H1 (cell line): ENCODE measurements around the gene RBBP6.

Experiments used
- RNF2 ChIP-seq: fragments of 200-900, 300-1000 bp; sonication (generic); IDR thresholded peaks from 2 replicates; pipeline ENCODE4 v1.7.1; 2016; ENCODE audit warnings: borderline replicate concordance, low read depth, mild to moderate bottlenecking, antibody characterized with exemption, low read length; ENCODE audit not compliant: poor library complexity, severe bottlenecking; ENCODE audit errors: missing control alignments
- TF ChIP-seq, protein P1 (sequence below), 3 experiments: IDR thresholded peaks; 1 replicate in 2 of 3; 2 replicates in 1 of 3; pipeline versions ENCODE4 v1.5.1 to v1.6.1; 2011; ENCODE audit warnings: low read length in 3 of 3, mild to moderate bottlenecking in 3 of 3, inconsistent platforms in 2 of 3, low read depth in 1 of 3, moderate library complexity in 1 of 3; ENCODE audit not compliant: insufficient read depth in 1 of 3; ENCODE audit errors: control extremely low read depth in 1 of 3

DNA sequence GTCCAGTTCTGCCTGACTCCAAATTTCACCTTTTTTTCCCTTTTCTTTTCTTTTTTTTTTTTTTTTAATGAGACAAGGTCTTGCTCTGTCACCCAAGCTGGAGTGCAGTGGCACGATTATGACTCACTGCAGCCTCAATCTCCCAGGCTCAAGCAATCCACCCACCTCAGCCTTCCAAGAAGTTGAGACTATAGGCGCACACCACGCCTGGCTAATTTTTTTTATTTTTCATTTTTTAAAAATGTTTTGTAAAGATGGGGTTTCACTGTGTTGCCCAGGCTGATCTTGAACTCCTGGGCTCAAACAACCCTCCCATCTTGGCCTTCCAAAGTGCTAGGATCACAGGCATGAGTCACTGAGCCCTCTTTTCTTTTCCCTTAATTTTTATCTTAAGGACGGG, 33.4 kb upstream of the RBBP6 start:
- TF ChIP-seq, protein P1, sequence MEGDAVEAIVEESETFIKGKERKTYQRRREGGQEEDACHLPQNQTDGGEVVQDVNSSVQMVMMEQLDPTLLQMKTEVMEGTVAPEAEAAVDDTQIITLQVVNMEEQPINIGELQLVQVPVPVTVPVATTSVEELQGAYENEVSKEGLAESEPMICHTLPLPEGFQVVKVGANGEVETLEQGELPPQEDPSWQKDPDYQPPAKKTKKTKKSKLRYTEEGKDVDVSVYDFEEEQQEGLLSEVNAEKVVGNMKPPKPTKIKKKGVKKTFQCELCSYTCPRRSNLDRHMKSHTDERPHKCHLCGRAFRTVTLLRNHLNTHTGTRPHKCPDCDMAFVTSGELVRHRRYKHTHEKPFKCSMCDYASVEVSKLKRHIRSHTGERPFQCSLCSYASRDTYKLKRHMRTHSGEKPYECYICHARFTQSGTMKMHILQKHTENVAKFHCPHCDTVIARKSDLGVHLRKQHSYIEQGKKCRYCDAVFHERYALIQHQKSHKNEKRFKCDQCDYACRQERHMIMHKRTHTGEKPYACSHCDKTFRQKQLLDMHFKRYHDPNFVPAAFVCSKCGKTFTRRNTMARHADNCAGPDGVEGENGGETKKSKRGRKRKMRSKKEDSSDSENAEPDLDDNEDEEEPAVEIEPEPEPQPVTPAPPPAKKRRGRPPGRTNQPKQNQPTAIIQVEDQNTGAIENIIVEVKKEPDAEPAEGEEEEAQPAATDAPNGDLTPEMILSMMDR (IDR thresholded peaks at IDR 0.05; ENCODE audit: control extremely low read depth in 1 of 3, insufficient read depth in 1 of 3, low read depth in 1 of 3, low read length in 3 of 3) = no peak
- TF ChIP-seq RNF2 = no peak
